Hematopoietic multipotent progenitor cell treated with erythropoietin and hydrocortisone succinate and interleukin-3 and kit ligand, for 17 days (in vitro differentiated cells): ENCODE results near the gene TRAPPC2L.
"Not testable (repeated sequence)": the region's sequence is repeated elsewhere in the genome, so short reads cannot be mapped to it uniquely, and the experiment has no call there.

Source experiments
- DNase-seq: peaks from one replicate; pipeline ENCODE4 v3.0.0-alpha.2; 2015; ENCODE audit warnings: low spot score

Gene TRAPPC2L

GRCh38 chr16:88819126-88819525 lies 37.8 kb upstream of the TRAPPC2L start:
- DNase-seq: no peak

GRCh38 chr16:88820385-88821025 lies 36.4 kb upstream of the TRAPPC2L start:
- no peak for DNase-seq

- DNase-seq: no peak
These were observed 35.6 kb upstream of the TRAPPC2L start for GRCh38 chr16:88821168-88821850.

GRCh38 chr16:88822281-88823040 lies 34.5 kb upstream of the TRAPPC2L start:
- DNase-seq: no peak

GRCh38 chr16:88823646-88824045 lies 33.3 kb upstream of the TRAPPC2L start:
- not testable (repeated sequence) for DNase-seq

- no peak for DNase-seq
These were observed 32.5 kb upstream of the TRAPPC2L start for GRCh38 chr16:88824256-88825077.

- DNase-seq: no peak
These were observed 31.8 kb upstream of the TRAPPC2L start for GRCh38 chr16:88825146-88825545.

GRCh38 chr16:88826070-88826840 lies 30.7 kb upstream of the TRAPPC2L start:
- no peak for DNase-seq

GRCh38 chr16:88827727-88828126 lies 29.2 kb upstream of the TRAPPC2L start:
- no peak for DNase-seq

- DNase-seq: no peak
These were observed 28.2 kb upstream of the TRAPPC2L start for GRCh38 chr16:88828711-88829110.

GRCh38 chr16:88830258-88830657 lies 26.7 kb upstream of the TRAPPC2L start:
- DNase-seq: no peak

- DNase-seq: no peak
These were observed 26.1 kb upstream of the TRAPPC2L start for GRCh38 chr16:88830783-88831182.

- DNase-seq: no peak
These were observed 25.1 kb upstream of the TRAPPC2L start for GRCh38 chr16:88831838-88832237.

GRCh38 chr16:88833086-88833485 lies 23.8 kb upstream of the TRAPPC2L start:
- DNase-seq: no peak

GRCh38 chr16:88834670-88835069 lies 22.3 kb upstream of the TRAPPC2L start:
- DNase-seq: no peak

- no peak for DNase-seq
These were observed 21.5 kb upstream of the TRAPPC2L start for GRCh38 chr16:88835383-88835782.

- DNase-seq: no peak
These were observed 21.1 kb upstream of the TRAPPC2L start for GRCh38 chr16:88835818-88836217.

- no peak for DNase-seq
These were observed 20.1 kb upstream of the TRAPPC2L start for GRCh38 chr16:88836791-88837190.

- DNase-seq: no peak
These were observed 19.1 kb upstream of the TRAPPC2L start for GRCh38 chr16:88837806-88838205.

- no peak for DNase-seq
These were observed 18.4 kb upstream of the TRAPPC2L start for GRCh38 chr16:88838566-88838965.

GRCh38 chr16:88839026-88839529 lies 17.8 kb upstream of the TRAPPC2L start:
- no peak for DNase-seq
